K562 (cell line): ENCODE measurements around the gene SPDEF. TPM values are rescaled to one million over a fixed set of nuclear protein-coding genes. Genes with fewer than 3 reads are reported as not detected.

Source experiments
- ATAC-seq: fragments of 200-7000 bp; cut with Tn5 transposase; 3 replicates; pipeline ENCODE4 v1.9.1; 2020; ENCODE audit warnings: moderate library complexity
- BruUV-seq: library from RNA; stranded (reverse); fragments of 400-500 nt; replicated peaks from 2 replicates; lab custom pipeline; 2021; lab: Mats Ljungman, UMichigan
- CTCF ChIA-PET: fragments of 300-600 bp; formaldehyde crosslinking; extraction: SDS; loops from one replicate; lab custom pipeline; 2021; ENCODE audit warnings: low intra/inter-chr PET ratio; lab: Yijun Ruan, JAX
- POLR2A ChIA-PET: fragments of 300-600, 350-650 bp; sonication (Branson Sonifier 250); formaldehyde crosslinking; extraction: SDS; loops from one replicate; lab custom pipeline; 2021; ENCODE audit warnings: antibody characterized with exemption, inconsistent platforms; lab: Yijun Ruan, JAX
- DNase-seq, 4 experiments: peaks; one replicate each; pipeline versions ENCODE4 v3.0.0 to v3.0.0-alpha.2; 2011 to 2018; ENCODE audit warnings: low spot score in 3 of 4, mixed read lengths in 3 of 4; ENCODE audit errors: extremely low read depth in 1 of 4
- FAIRE-seq: peaks from 2 replicates; lab custom pipeline; 2011; peaks lifted over from hg19 to GRCh38; lab: Jason Lieb, UNC
- H2AFZ ChIP-seq: 2 replicates; pipeline ENCODE4 v1.6.0; 2011; ENCODE audit warnings: low read depth, low read length, control low read depth, inconsistent platforms
- H3K27ac ChIP-seq: fragments of 200-600 bp; 3 replicates; pipeline ENCODE4 v1.8.0; 2011; ENCODE audit warnings: low read depth, mild to moderate bottlenecking, control low read depth, inconsistent platforms, low read length, moderate library complexity, mixed read lengths; ENCODE audit errors: extremely low read depth
- H3K27me3 ChIP-seq, 2 experiments: fragments of 300-600 bp in 1 of 2; 2 replicates in 1 of 2; 3 replicates in 1 of 2; pipeline versions ENCODE4 v1.6.0 to v1.8.0; 2011; ENCODE audit warnings: inconsistent platforms in 2 of 2, low read length in 2 of 2, mild to moderate bottlenecking in 1 of 2, mixed read lengths in 1 of 2, moderate library complexity in 1 of 2; ENCODE audit not compliant: control insufficient read depth in 2 of 2, insufficient read depth in 2 of 2
- H3K36me3 ChIP-seq: fragments of 300-600 bp; 3 replicates; pipeline ENCODE4 v1.8.0; 2011; ENCODE audit warnings: mild to moderate bottlenecking, low read length, inconsistent platforms; ENCODE audit not compliant: control insufficient read depth, insufficient read depth
- H3K4me1 ChIP-seq, 2 experiments: fragments of 200-600 bp in 1 of 2; replicated peaks in 1 of 2; 2 replicates in 1 of 2; 3 replicates in 1 of 2; pipeline versions ENCODE4 v1.5.1 to v1.8.0; 2011; ENCODE audit warnings: inconsistent platforms in 2 of 2, low read length in 2 of 2, mild to moderate bottlenecking in 1 of 2, mixed read lengths in 1 of 2, moderate library complexity in 1 of 2; ENCODE audit not compliant: control insufficient read depth in 2 of 2, insufficient read depth in 2 of 2
- H3K4me2 ChIP-seq: 2 replicates; pipeline ENCODE4 v1.6.1; 2011; ENCODE audit warnings: low read length, control low read depth, inconsistent platforms, mixed read lengths; ENCODE audit not compliant: insufficient read depth
- H3K4me3 ChIP-seq: fragments of 200-600 bp; sonication (generic), shearing (Covaris generic); 2 replicates; pipeline ENCODE4 v1.5.1; 2016; ENCODE audit warnings: control low read depth, inconsistent platforms
- H3K79me2 ChIP-seq: fragments of 200-600 bp; 3 replicates; pipeline ENCODE4 v1.8.0; 2011; ENCODE audit warnings: low read length, inconsistent platforms; ENCODE audit not compliant: control insufficient read depth, insufficient read depth
- H3K9ac ChIP-seq, 2 experiments: 2 replicates each; pipeline versions ENCODE4 v1.6.0 to v1.6.1; 2011; ENCODE audit warnings: low read depth in 2 of 2, low read length in 2 of 2, control low read depth in 1 of 2, inconsistent platforms in 1 of 2, mild to moderate bottlenecking in 1 of 2, mixed read lengths in 1 of 2; ENCODE audit not compliant: insufficient read depth in 1 of 2
- H3K9me1 ChIP-seq: one replicate; pipeline ENCODE4 v1.6.0; 2011; ENCODE audit warnings: inconsistent platforms, mild to moderate bottlenecking, low read length, moderate library complexity; ENCODE audit not compliant: control insufficient read depth, insufficient read depth
- H3K9me3 ChIP-seq: replicated peaks from 2 replicates; pipeline ENCODE4 v1.5.1; 2011; ENCODE audit warnings: low read depth, low read length, inconsistent platforms; ENCODE audit not compliant: control insufficient read depth, insufficient read depth
- H4K20me1 ChIP-seq: replicated peaks from 2 replicates; pipeline ENCODE4 v1.6.1; 2011; ENCODE audit warnings: low read length, inconsistent platforms, mixed read lengths; ENCODE audit not compliant: control insufficient read depth, insufficient read depth
- BACH1 ChIP-seq: fragments of 200-800 bp; sonication (Bioruptor generic); IDR thresholded peaks from 2 replicates; pipeline ENCODE4 v1.6.1; 2016; ENCODE audit warnings: missing genetic modification characterization, missing compliant biosample characterization
- NR4A1 ChIP-seq, 2 experiments: fragments of 250-450 bp in 1 of 2; fragments of 450-650 bp in 1 of 2; sonication (Bioruptor Pico) in 1 of 2; IDR thresholded peaks; 2 replicates each; pipeline versions ENCODE4 v1.4.0 to v1.6.1; 2016 to 2020; ENCODE audit warnings: mild to moderate bottlenecking in 2 of 2, missing compliant biosample characterization in 1 of 2, missing genetic modification characterization in 1 of 2, moderate library complexity in 1 of 2
- ZBTB1 ChIP-seq: sonication (generic); formaldehyde crosslinking; IDR thresholded peaks from 2 replicates; pipeline ENCODE4 v1.8.1; 2023; ENCODE audit warnings: missing genetic modification reagents, low read depth, mild to moderate bottlenecking, borderline replicate concordance
- WGBS: fragments of 100-300 bp; shearing (Covaris generic); methylation state at CpG from one replicate; pipeline ENCODE4 v1.1.6; 2016; ENCODE audit warnings: low coverage, mixed read lengths; ENCODE audit not compliant: insufficient coverage; ENCODE audit errors: missing lambda C conversion rate; 5-methylcytosine and 5-hydroxymethylcytosine counted together
- in situ Hi-C: fragments of 300-500 bp; cut with MboI; formaldehyde crosslinking; loops from 4 replicates; pipeline ENCODE4 v1.15.0; 2018; ENCODE audit warnings: inconsistent platforms, mixed read lengths
- intact Hi-C: fragments of 100-400 bp; cut with micrococcal nuclease; formaldehyde crosslinking; loops from 2 replicates; pipeline ENCODE4 v1.14.2; 2022
- polyA plus RNA-seq, 8 experiments: library from polyadenylated mRNA; depleted of rRNA in 4 of 8; stranded (reverse) in 5 of 8; unstranded in 3 of 8; fragments of >200 nt; fragmentation: Nextera tagmentation in 2 of 8; fragmentation: Illumina TruSeq in 1 of 8; extraction: Ambion mirVana in 2 of 8; extraction: Trizol in 1 of 8; gene quantifications; 2 replicates each; pipeline versions ENCODE4 v1.2.1 to v1.2.3, GENCODE V29; 2011 to 2014; ENCODE audit warnings: inconsistent platforms in 1 of 8, missing spikeins in 1 of 8
- total RNA-seq, 7 experiments: library from RNA; depleted of rRNA in 6 of 7; stranded (reverse); fragments of >200 nt in 6 of 7; fragmentation: Illumina TruSeq in 2 of 7; extraction: Trizol in 2 of 7; gene quantifications; 2 replicates each; pipeline versions ENCODE4 v1.2.1 to v1.2.3, GENCODE V29; 2011 to 2021; ENCODE audit warnings: low replicate concordance in 1 of 7
- TF ChIP-seq, protein P1 (sequence below): fragments of 250-450 bp; sonication (Bioruptor Pico); IDR thresholded peaks from 2 replicates; pipeline ENCODE4 v1.5.0; 2020; ENCODE audit warnings: mild to moderate bottlenecking, borderline replicate concordance

Gene SPDEF
- total and polyA plus RNA-seq, 9 of the 15 experiments (the other 6 are each of a cell fraction or from before 2014, with no cell fraction given), result 0.04 to 0.12 (median 0.11) TPM; not detected in 5

DNA sequence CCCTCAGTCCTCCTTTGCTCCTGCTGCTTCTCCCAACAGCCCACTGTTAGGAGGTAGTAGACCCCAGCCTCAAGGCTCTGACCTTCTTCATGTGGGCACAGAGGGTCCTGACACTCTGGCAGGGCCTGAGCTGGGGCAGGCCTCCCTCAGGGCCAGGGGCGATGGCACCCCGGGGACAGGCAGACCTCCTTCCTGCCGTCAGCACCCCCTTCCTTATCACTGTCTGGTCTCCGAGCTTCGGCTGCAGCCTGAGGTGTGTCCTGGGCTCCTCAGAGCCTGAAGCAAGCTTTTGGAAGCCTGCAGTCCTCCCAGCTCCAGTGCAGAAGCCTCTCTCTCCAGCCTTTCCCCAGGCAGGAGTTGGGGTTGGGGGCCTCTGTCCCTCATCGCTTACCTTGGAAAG lies 22.0 kb downstream of the SPDEF start:
- peaks cover 9 to 62% of the 10 kb centered on the region in 2 experiments; a peak in 4 of 5 replicates for H3K4me1 ChIP-seq
- no peak for TF ChIP-seq BACH1 (tag)
- TF ChIP-seq, protein P1, sequence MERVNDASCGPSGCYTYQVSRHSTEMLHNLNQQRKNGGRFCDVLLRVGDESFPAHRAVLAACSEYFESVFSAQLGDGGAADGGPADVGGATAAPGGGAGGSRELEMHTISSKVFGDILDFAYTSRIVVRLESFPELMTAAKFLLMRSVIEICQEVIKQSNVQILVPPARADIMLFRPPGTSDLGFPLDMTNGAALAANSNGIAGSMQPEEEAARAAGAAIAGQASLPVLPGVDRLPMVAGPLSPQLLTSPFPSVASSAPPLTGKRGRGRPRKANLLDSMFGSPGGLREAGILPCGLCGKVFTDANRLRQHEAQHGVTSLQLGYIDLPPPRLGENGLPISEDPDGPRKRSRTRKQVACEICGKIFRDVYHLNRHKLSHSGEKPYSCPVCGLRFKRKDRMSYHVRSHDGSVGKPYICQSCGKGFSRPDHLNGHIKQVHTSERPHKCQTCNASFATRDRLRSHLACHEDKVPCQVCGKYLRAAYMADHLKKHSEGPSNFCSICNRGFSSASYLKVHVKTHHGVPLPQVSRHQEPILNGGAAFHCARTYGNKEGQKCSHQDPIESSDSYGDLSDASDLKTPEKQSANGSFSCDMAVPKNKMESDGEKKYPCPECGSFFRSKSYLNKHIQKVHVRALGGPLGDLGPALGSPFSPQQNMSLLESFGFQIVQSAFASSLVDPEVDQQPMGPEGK, result no peak
- TF ChIP-seq NR4A1 (CRISPR knock-in tag; IDR thresholded peaks at IDR 0.05), result no peak
- no peak for TF ChIP-seq NR4A1 (tag; IDR thresholded peaks at IDR 0.05)
- no peak for TF ChIP-seq ZBTB1 (CRISPR knock-in tag)
- no peaks in the 10 kb centered on the region for H3K9me3 ChIP-seq
- WGBS, result 15% methylated on average over 6 of the region's 6 CpGs
- H3K9ac ChIP-seq, result peak overlapping the region in 1 of 2 experiments; percentile 77; a peak in 2 of 4 replicates
- DNase-seq (no peak), FAIRE-seq (peak; percentile 19), ATAC-seq (no peak)
- ChIA-PET CTCF (no interaction called here), POLR2A (interaction anchor here (0.6 to 1.4 kb wide), 5 partner anchors 14 to 108 kb away, joined by 3 to 5 read pairs (median 3); no protein-coding TSS in a partner anchor)
- H3K4me3 ChIP-seq, result no peak overlapping the region
- no peaks in the 10 kb centered on the region for H3K27me3 ChIP-seq
- H3K4me2 ChIP-seq, result no peak overlapping the region
- in situ Hi-C loops (no loop called here), intact Hi-C loops (no loop called here)
- no peaks in the 10 kb centered on the region for H3K79me2 ChIP-seq
- H2AFZ ChIP-seq, result peak overlapping the region; percentile 35; the same call in 1 of the 2 replicates
- H3K36me3 ChIP-seq, result no peaks in the 10 kb centered on the region
- H4K20me1 ChIP-seq, result no peaks in the 10 kb centered on the region
- H3K9me1 ChIP-seq, result no peaks in the 10 kb centered on the region
- BruUV-seq, result no TSS peak
- no peak overlapping the region for H3K27ac ChIP-seq
